IPS-NIHi7 (cell line): ENCODE data around the gene SGCE.
A peak's percentile ranks its signal among the peaks of the same experiment; 100 is the strongest.

Experiments used
- DNase-seq: peaks from one replicate; pipeline ENCODE4 v3.0.0; 2012; ENCODE audit warnings: mixed read lengths; ENCODE audit errors: extremely low spot score

The SGCE gene

GRCh38 chr7:94623820-94624219, 32.1 kb downstream of the SGCE start:
- DNase-seq: no peak

- DNase-seq: no peak
These were observed 34.8 kb downstream of the SGCE start for GRCh38 chr7:94621120-94621519.

GRCh38 chr7:94620703-94621118, 35.2 kb downstream of the SGCE start:
- peak; percentile 42 for DNase-seq

- DNase-seq: no peak
These were observed 37.8 kb downstream of the SGCE start for GRCh38 chr7:94618126-94618525.

GRCh38 chr7:94616855-94617254, 39.1 kb downstream of the SGCE start:
- no peak for DNase-seq

- DNase-seq: no peak
These were observed 40.3 kb downstream of the SGCE start for GRCh38 chr7:94615666-94616065.

GRCh38 chr7:94612661-94613060, 43.3 kb downstream of the SGCE start:
- DNase-seq: no peak

- no peak for DNase-seq
These were observed 43.7 kb downstream of the SGCE start for GRCh38 chr7:94612253-94612652.

GRCh38 chr7:94609561-94609960, 46.4 kb downstream of the SGCE start:
- DNase-seq: no peak

GRCh38 chr7:94605031-94605430, 50.9 kb downstream of the SGCE start:
- DNase-seq: no peak

- DNase-seq: no peak
These were observed 53.8 kb downstream of the SGCE start for GRCh38 chr7:94602181-94602580.

- no peak for DNase-seq
These were observed 55.7 kb downstream of the SGCE start for GRCh38 chr7:94600267-94600666.

- no peak for DNase-seq
These were observed 60.2 kb downstream of the SGCE start for GRCh38 chr7:94595717-94596116.

GRCh38 chr7:94594882-94595281, 61.1 kb downstream of the SGCE start:
- DNase-seq: no peak

GRCh38 chr7:94591176-94591575, 64.8 kb downstream of the SGCE start:
- DNase-seq: no peak

- DNase-seq: no peak
These were observed 65.3 kb downstream of the SGCE start for GRCh38 chr7:94590526-94591162.

- no peak for DNase-seq
These were observed 67.9 kb downstream of the SGCE start for GRCh38 chr7:94588075-94588474.

GRCh38 chr7:94584113-94584512, 71.8 kb downstream of the SGCE start:
- no peak for DNase-seq

- no peak for DNase-seq
These were observed 75.3 kb downstream of the SGCE start for GRCh38 chr7:94580601-94581000.

GRCh38 chr7:94579470-94579869, 76.5 kb downstream of the SGCE start:
- DNase-seq: no peak

- no peak for DNase-seq
These were observed 77.3 kb downstream of the SGCE start for GRCh38 chr7:94578614-94579013.

- no peak for DNase-seq
These were observed 78.6 kb downstream of the SGCE start for GRCh38 chr7:94577357-94577756.

GRCh38 chr7:94576316-94576715, 79.6 kb downstream of the SGCE start:
- no peak for DNase-seq

- DNase-seq: no peak
These were observed 80.3 kb downstream of the SGCE start for GRCh38 chr7:94575646-94576045.
